Mammary epithelial cell (primary cell): ENCODE measurements around the gene UBTD2.

Experiments
- CTCF ChIP-seq, 2 donors: IDR thresholded peaks in 1 of 2; conservative IDR thresholded peaks in 1 of 2; 2 replicates each; pipeline ENCODE4 v1.5.1; 2011 to 2012; ENCODE audit warnings: inconsistent platforms in 2 of 2, low read length in 2 of 2, mild to moderate bottlenecking in 2 of 2, control low read depth in 1 of 2, low read depth in 1 of 2; ENCODE audit not compliant: insufficient read depth in 1 of 2; ENCODE audit errors: extremely low read depth in 1 of 2
- EZH2 ChIP-seq: IDR thresholded peaks from 2 replicates; pipeline ENCODE4 v1.6.1; 2012; ENCODE audit warnings: low read length, inconsistent platforms, borderline replicate concordance

GRCh38 chr5:172243302-172243701 is 40.3 kb downstream of the UBTD2 start:
- no peak for TF ChIP-seq CTCF (conservative IDR thresholded peaks at IDR 0.05 in 1 of 2, IDR thresholded peaks at IDR 0.05 in 1 of 2; ENCODE audit: extremely low read depth in 1 of 2, insufficient read depth in 1 of 2, low read depth in 1 of 2, low read length in 2 of 2)
- no peak for TF ChIP-seq EZH2
